Measurements from ENCODE around the gene ANKRD13B. TPM values are rescaled to one million over a fixed set of nuclear protein-coding genes. Genes with fewer than 3 reads are reported as not detected.

Gene ANKRD13B
- polyA plus RNA-seq, 1 donor (not counting 4 experiments of a cell fraction or from before 2014, with no cell fraction given) = 3.7 TPM

- H3K4me1 ChIP-seq (ENCODE audit: control insufficient read depth, extremely low read depth, insufficient read depth, low read length) = peaks cover 24% of the 10 kb centered on the region
- no peak overlapping the region for H2AFZ ChIP-seq (ENCODE audit: control insufficient read depth, low read length)
- H3K4me2 ChIP-seq (ENCODE audit: control insufficient read depth, extremely low read depth, insufficient read depth, low read depth, low read length) = no peak overlapping the region
- H3K36me3 ChIP-seq (ENCODE audit: control insufficient read depth in 2 of 2, extremely low read depth in 1 of 2, insufficient read depth in 2 of 2, low read length in 2 of 2) = no peaks in the 10 kb centered on the region
- TF ChIP-seq CTCF (optimal IDR thresholded peaks at IDR 0.05 in 1 of 3, IDR thresholded peaks at IDR 0.05 in 1 of 3, conservative IDR thresholded peaks at IDR 0.05 in 1 of 3; ENCODE audit: extremely low read depth in 1 of 3, insufficient read depth in 2 of 3, low read length in 3 of 3) = no peak
- TF ChIP-seq EZH2 (IDR thresholded peaks at IDR 0.05; ENCODE audit: low read length) = no peak
- H3K4me3 ChIP-seq (ENCODE audit: control insufficient read depth in 2 of 3, extremely low read depth in 1 of 3, insufficient read depth in 2 of 3, low read depth in 1 of 3, low read length in 3 of 3) = no peak overlapping the region
- no peak overlapping the region for H3K9ac ChIP-seq (ENCODE audit: control insufficient read depth, extremely low read depth, insufficient read depth, low read length)
- DNase-seq (ENCODE audit: low read depth, low spot score) (no peak), FAIRE-seq (no peak)
- dilution Hi-C loops (cut with MboI; ENCODE audit: extremely low pct_ligation_motif_present, low sequenced_read_pairs) = no loop called here
- no peaks in the 10 kb centered on the region for H3K9me1 ChIP-seq (ENCODE audit: control insufficient read depth, extremely low read depth, insufficient read depth, low read length)
- H3K27me3 ChIP-seq (ENCODE audit: control insufficient read depth, extremely low read depth, insufficient read depth, low read length) = no peaks in the 10 kb centered on the region
- H3K27ac ChIP-seq (ENCODE audit: control insufficient read depth, insufficient read depth, low read length) = no peak overlapping the region
- no peaks in the 10 kb centered on the region for H4K20me1 ChIP-seq (ENCODE audit: control insufficient read depth, extremely low read depth, insufficient read depth, low read length)
- H3K79me2 ChIP-seq (ENCODE audit: control insufficient read depth, insufficient read depth, low read length) = peaks cover 21% of the 10 kb centered on the region
- H3K9me3 ChIP-seq (ENCODE audit: control insufficient read depth, low read depth, low read length) = no peaks in the 10 kb centered on the region
Observed at GRCh38 chr17:29596811-29597210, 3.9 kb downstream of the ANKRD13B start.

GRCh38 chr17:29597361-29598172 lies 4.6 kb downstream of the ANKRD13B start:
- TF ChIP-seq EZH2 (IDR thresholded peaks at IDR 0.05; ENCODE audit: low read length) = no peak
- TF ChIP-seq CTCF (optimal IDR thresholded peaks at IDR 0.05 in 1 of 3, IDR thresholded peaks at IDR 0.05 in 1 of 3, conservative IDR thresholded peaks at IDR 0.05 in 1 of 3; ENCODE audit: extremely low read depth in 1 of 3, insufficient read depth in 2 of 3, low read length in 3 of 3) = no peak
- no peaks in the 10 kb centered on the region for H4K20me1 ChIP-seq (ENCODE audit: control insufficient read depth, extremely low read depth, insufficient read depth, low read length)
- H3K27me3 ChIP-seq (ENCODE audit: control insufficient read depth, extremely low read depth, insufficient read depth, low read length) = no peaks in the 10 kb centered on the region
- H3K4me3 ChIP-seq (ENCODE audit: control insufficient read depth in 2 of 3, extremely low read depth in 1 of 3, insufficient read depth in 2 of 3, low read depth in 1 of 3, low read length in 3 of 3) = no peak overlapping the region
- H2AFZ ChIP-seq (ENCODE audit: control insufficient read depth, low read length) = no peak overlapping the region
- FAIRE-seq = no peak
- DNase-seq (ENCODE audit: low read depth, low spot score) = no peak
- peaks cover 16% of the 10 kb centered on the region for H3K4me1 ChIP-seq (ENCODE audit: control insufficient read depth, extremely low read depth, insufficient read depth, low read length)
- dilution Hi-C loops (cut with MboI; ENCODE audit: extremely low pct_ligation_motif_present, low sequenced_read_pairs) = no loop called here
- peaks cover 2% of the 10 kb centered on the region for H3K9me1 ChIP-seq (ENCODE audit: control insufficient read depth, extremely low read depth, insufficient read depth, low read length)
- peaks cover 21% of the 10 kb centered on the region for H3K79me2 ChIP-seq (ENCODE audit: control insufficient read depth, insufficient read depth, low read length)
- H3K9me3 ChIP-seq (ENCODE audit: control insufficient read depth, low read depth, low read length) = no peaks in the 10 kb centered on the region
- no peaks in the 10 kb centered on the region for H3K36me3 ChIP-seq (ENCODE audit: control insufficient read depth in 2 of 2, extremely low read depth in 1 of 2, insufficient read depth in 2 of 2, low read length in 2 of 2)
- H3K4me2 ChIP-seq (ENCODE audit: control insufficient read depth, extremely low read depth, insufficient read depth, low read depth, low read length) = no peak overlapping the region
- no peak overlapping the region for H3K27ac ChIP-seq (ENCODE audit: control insufficient read depth, insufficient read depth, low read length)
- no peak overlapping the region for H3K9ac ChIP-seq (ENCODE audit: control insufficient read depth, extremely low read depth, insufficient read depth, low read length)
